ENCODE results near the gene ATXN2L. TPM values are rescaled to one million over a fixed set of nuclear protein-coding genes. Genes with fewer than 3 reads are reported as not detected.

ATXN2L gene
- total and polyA plus RNA-seq, 2 of the 4 experiments (the other 2 are of a cell fraction), result 12.9 to 58.8 TPM

GRCh38 chr16:28875134-28876018, 52.6 kb downstream of the ATXN2L start:
- no peaks in the 10 kb centered on the region for H3K27me3 ChIP-seq (ENCODE audit: control insufficient read depth, insufficient read depth, low read length)
- H4K5ac ChIP-seq (ENCODE audit: low read depth, low read length), result no peak overlapping the region
- H2AK9ac ChIP-seq (replicated peaks; ENCODE audit: low read depth, low read length, poor library complexity), result no peak overlapping the region
- H3K14ac ChIP-seq (replicated peaks; ENCODE audit: low read depth, low read length), result no peak overlapping the region
- H3K27ac ChIP-seq (ENCODE audit: insufficient read depth, low read length), result no peak overlapping the region
- intact Hi-C loops (cut with micrococcal nuclease), result no loop called here
- peaks cover 5% of the 10 kb centered on the region; the same call in 1 of the 2 replicates for H3K4me1 ChIP-seq (ENCODE audit: control insufficient read depth, insufficient read depth, low read length)
- WGBS, 2 experiments (ENCODE audit: extremely low coverage in 2 of 2, insufficient read length in 1 of 2), result 55% methylated on average over 4 of the region's 13 CpGs; no CpG with 5 or more reads in 1 of the 2 experiments
- no peak overlapping the region for H2BK5ac ChIP-seq (ENCODE audit: low read depth, low read length, poor library complexity, severe bottlenecking)
- H2BK15ac ChIP-seq (ENCODE audit: low read depth, low read length), result no peak overlapping the region
- H3K4me3 ChIP-seq (ENCODE audit: insufficient read depth, low read depth, low read length), result no peak overlapping the region
- H3K36me3 ChIP-seq (ENCODE audit: control insufficient read depth, insufficient read depth, low read length), result peaks cover 33% of the 10 kb centered on the region
- no peak overlapping the region for H3K23ac ChIP-seq (ENCODE audit: low read depth, low read length)
- BruUV-seq (replicated peaks), result no TSS peak
- no peak overlapping the region for H3K4me2 ChIP-seq (ENCODE audit: low read depth, low read length)
- in situ Hi-C loops (cut with MboI; ENCODE audit: low sequenced_read_pairs), result loop anchor here (5.0 kb wide), 1 partner anchor 47 kb away; no protein-coding TSS in a partner anchor
- no peak overlapping the region for H2BK20ac ChIP-seq (ENCODE audit: low read depth, low read length)
- H4K8ac ChIP-seq (ENCODE audit: low read depth in 2 of 2, low read length in 2 of 2), result no peak overlapping the region
- no peak overlapping the region for H4K91ac ChIP-seq (ENCODE audit: insufficient read depth, low read depth, low read length)
- ChIA-PET CTCF (interaction anchor here (1.6 kb wide), 1 partner anchor 70 kb away, joined by 4 read pairs; no protein-coding TSS in a partner anchor), POLR2A (ENCODE audit: unreplicated experiment) (no interaction called here)
- H2BK120ac ChIP-seq (ENCODE audit: low read depth, low read length), result no peak overlapping the region
- peaks cover 2% of the 10 kb centered on the region; the same call in 1 of the 2 replicates for H3K9me1 ChIP-seq (ENCODE audit: insufficient read depth, low read length)
- H4K20me1 ChIP-seq (ENCODE audit: insufficient read depth, low read length), result no peaks in the 10 kb centered on the region
- H3K9me3 ChIP-seq (ENCODE audit: control insufficient read depth, insufficient read depth, low read length), result no peaks in the 10 kb centered on the region
- ATAC-seq (ENCODE audit: low read depth) (no peak), DNase-seq (no peak)
- dilution Hi-C loops (cut with HindIII; ENCODE audit: low sequenced_read_pairs, unreplicated experiment), result no loop called here
- no peak overlapping the region for H3K4ac ChIP-seq (ENCODE audit: low read depth, low read length)
- H3K79me1 ChIP-seq (ENCODE audit: low read depth in 1 of 2, low read length in 2 of 2), result peaks cover 9 to 23% of the 10 kb centered on the region in 2 experiments; a peak in 3 of 4 replicates
- H3K18ac ChIP-seq (ENCODE audit: low read depth, low read length), result no peak overlapping the region
- no peak overlapping the region for H3K9ac ChIP-seq (ENCODE audit: low read depth, low read length)
- H2AK5ac ChIP-seq (ENCODE audit: low read depth, low read length), result no peak overlapping the region
- H2AFZ ChIP-seq (replicated peaks; ENCODE audit: low read length, poor library complexity), result no peak overlapping the region
- no peak overlapping the region for H3K56ac ChIP-seq (ENCODE audit: extremely low read depth, insufficient read depth, low read length)
- TF ChIP-seq MXI1 (IDR thresholded peaks at IDR 0.05; ENCODE audit: borderline replicate concordance, low read depth, low read length) (no peak), BHLHE40 (IDR thresholded peaks at IDR 0.05; ENCODE audit: low read depth, low read length) (no peak), RFX5 (IDR thresholded peaks at IDR 0.05; ENCODE audit: low read depth, low read length) (no peak), CHD1 (IDR thresholded peaks at IDR 0.05; ENCODE audit: low read depth, low read length) (no peak), MAZ (IDR thresholded peaks at IDR 0.05; ENCODE audit: borderline replicate concordance, low read depth, low read length) (no peak), NFE2L2 (IDR thresholded peaks at IDR 0.05; ENCODE audit: low read depth, low read length) (no peak), RAD21 (IDR thresholded peaks at IDR 0.05; ENCODE audit: low read length) (no peak), POLR2A (IDR thresholded peaks at IDR 0.05; ENCODE audit: low read depth, low read length) (no peak), FOS (IDR thresholded peaks at IDR 0.05; ENCODE audit: low read depth, low read length) (no peak), SMC3 (IDR thresholded peaks at IDR 0.05; ENCODE audit: low read depth, low read length) (no peak), MAFK (IDR thresholded peaks at IDR 0.05; ENCODE audit: low read depth, low read length) (no peak), USF2 (IDR thresholded peaks at IDR 0.05; ENCODE audit: low read depth, low read length) (no peak), CEBPB (IDR thresholded peaks at IDR 0.05; ENCODE audit: low read depth, low read length) (no peak), RCOR1 (IDR thresholded peaks at IDR 0.05; ENCODE audit: insufficient replicate concordance, low read length) (no peak)
- TF ChIP-seq, protein P1, sequence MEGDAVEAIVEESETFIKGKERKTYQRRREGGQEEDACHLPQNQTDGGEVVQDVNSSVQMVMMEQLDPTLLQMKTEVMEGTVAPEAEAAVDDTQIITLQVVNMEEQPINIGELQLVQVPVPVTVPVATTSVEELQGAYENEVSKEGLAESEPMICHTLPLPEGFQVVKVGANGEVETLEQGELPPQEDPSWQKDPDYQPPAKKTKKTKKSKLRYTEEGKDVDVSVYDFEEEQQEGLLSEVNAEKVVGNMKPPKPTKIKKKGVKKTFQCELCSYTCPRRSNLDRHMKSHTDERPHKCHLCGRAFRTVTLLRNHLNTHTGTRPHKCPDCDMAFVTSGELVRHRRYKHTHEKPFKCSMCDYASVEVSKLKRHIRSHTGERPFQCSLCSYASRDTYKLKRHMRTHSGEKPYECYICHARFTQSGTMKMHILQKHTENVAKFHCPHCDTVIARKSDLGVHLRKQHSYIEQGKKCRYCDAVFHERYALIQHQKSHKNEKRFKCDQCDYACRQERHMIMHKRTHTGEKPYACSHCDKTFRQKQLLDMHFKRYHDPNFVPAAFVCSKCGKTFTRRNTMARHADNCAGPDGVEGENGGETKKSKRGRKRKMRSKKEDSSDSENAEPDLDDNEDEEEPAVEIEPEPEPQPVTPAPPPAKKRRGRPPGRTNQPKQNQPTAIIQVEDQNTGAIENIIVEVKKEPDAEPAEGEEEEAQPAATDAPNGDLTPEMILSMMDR (conservative IDR thresholded peaks at IDR 0.05; ENCODE audit: low read depth, low read length), result no peak

Measured in IMR-90 (cell line).